Measurements from ENCODE around the gene MEOX2. TPM values are rescaled to one million over a fixed set of nuclear protein-coding genes. Genes with fewer than 3 reads are reported as not detected.

The MEOX2 gene
- total RNA-seq, 1 experiment from 2014 or later: not detected

GRCh38 chr7:15625466-15625865, 61.0 kb downstream of the MEOX2 start:
- Histone ChIP-seq H3K23ac (ENCODE audit: insufficient read length, low read depth, low read length) (no peak overlapping the region), H2AFZ (ENCODE audit: low read length) (no peak overlapping the region), H3K18ac (ENCODE audit: insufficient read length, low read depth, low read length) (no peak overlapping the region), H3K14ac (ENCODE audit: insufficient read depth, low read length) (no peak overlapping the region), H4K20me1 (ENCODE audit: control insufficient read depth, insufficient read depth, insufficient read length) (no peaks in the 10 kb centered on the region), H3K4me1 (ENCODE audit: insufficient read depth, low read length) (no peaks in the 10 kb centered on the region), H2BK15ac (ENCODE audit: low read depth, low read length) (no peak overlapping the region), H3K9me3 (ENCODE audit: control insufficient read depth, low read depth, low read length) (no peaks in the 10 kb centered on the region), H3K27me3 (ENCODE audit: insufficient read depth, low read length) (no peaks in the 10 kb centered on the region), H4K91ac (ENCODE audit: insufficient read length, low read depth, low read length) (no peak overlapping the region), H2AK5ac (ENCODE audit: insufficient read length, low read length) (no peak overlapping the region), H3K79me1 (ENCODE audit: insufficient read depth, low read depth, low read length, poor library complexity, severe bottlenecking) (no peaks in the 10 kb centered on the region), H2BK120ac (ENCODE audit: low read depth, low read length, poor library complexity, severe bottlenecking) (no peak overlapping the region), H2BK20ac (ENCODE audit: low read depth, low read length, poor library complexity, severe bottlenecking) (no peak overlapping the region), H3K9ac (ENCODE audit: extremely low read depth, insufficient read length, low read length) (no peak overlapping the region), H3K56ac (ENCODE audit: insufficient read length, low read depth, low read length) (no peak overlapping the region), H2BK5ac (ENCODE audit: insufficient read length, low read length) (no peak overlapping the region), H3K27ac (ENCODE audit: insufficient read length, low read depth, low read length) (no peak overlapping the region), H3T11ph (ENCODE audit: low read length) (no peak overlapping the region), H3K4ac (ENCODE audit: low read depth, low read length) (no peak overlapping the region), H3K79me2 (ENCODE audit: insufficient read depth, low read length) (no peaks in the 10 kb centered on the region), H2BK12ac (ENCODE audit: insufficient read length, low read depth, low read length) (no peak overlapping the region), H4K5ac (ENCODE audit: insufficient read length, low read depth, low read length) (no peak overlapping the region), H4K8ac (replicated peaks; ENCODE audit: insufficient read length, low read depth, low read length) (no peak overlapping the region), H3K23me2 (ENCODE audit: insufficient read length, low read depth, low read length, poor library complexity, severe bottlenecking) (no peaks in the 10 kb centered on the region), H3K4me2 (ENCODE audit: insufficient read depth, insufficient read length, low read length) (no peak overlapping the region)
- no peak for TF ChIP-seq CTCF (conservative IDR thresholded peaks at IDR 0.05)
- no CpG with 5 or more reads among the region's 1 CpG for WGBS (ENCODE audit: extremely low coverage, insufficient read length, low lambda C conversion rate)
- no peaks in the 10 kb centered on the region for H3K9me3 Mint-ChIP-seq
- H3K4me3 Mint-ChIP-seq: no peak overlapping the region
- DNase-seq: no peak
- no peaks in the 10 kb centered on the region for H3K36me3 Mint-ChIP-seq (ENCODE audit: insufficient read depth in 1 of 3, low read depth in 3 of 3)
- H3K4me1 Mint-ChIP-seq: no peaks in the 10 kb centered on the region
- no peak overlapping the region for H3K27ac Mint-ChIP-seq
- no peaks in the 10 kb centered on the region for H3K27me3 Mint-ChIP-seq (ENCODE audit: low read depth)
